K562 (cell line): ENCODE measurements around the gene GGTLC2. TPM values are rescaled to one million over a fixed set of nuclear protein-coding genes. Genes with fewer than 3 reads are reported as not detected.
"Not testable (repeated sequence)": the region's sequence is repeated elsewhere in the genome, so short reads cannot be mapped to it uniquely, and the experiment has no call there.

Experiments
- E2F3 ChIP-seq: fragments of 250-450 bp; sonication (Bioruptor Pico); IDR thresholded peaks from 2 replicates; pipeline ENCODE4 v1.4.0; 2020; ENCODE audit warnings: mild to moderate bottlenecking
- HIVEP1 ChIP-seq: fragments of 250-450 bp; sonication (Bioruptor Pico); IDR thresholded peaks from 2 replicates; pipeline ENCODE4 v1.4.0; 2020; ENCODE audit warnings: mild to moderate bottlenecking
- KLF6 ChIP-seq: fragments of 250-450 bp; sonication (Bioruptor Pico); IDR thresholded peaks from 2 replicates; pipeline ENCODE4 v1.4.0; 2020; ENCODE audit warnings: mild to moderate bottlenecking, moderate library complexity, borderline replicate concordance
- MYC ChIP-seq, 2 experiments: fragments of 250-450 bp in 1 of 2; sonication (Bioruptor Pico) in 1 of 2; IDR thresholded peaks; 2 replicates each; pipeline versions ENCODE4 v1.5.1 to v1.6.1; 2012 to 2021; ENCODE audit warnings: low read depth in 2 of 2, borderline replicate concordance in 1 of 2, improper control_type of control experiment in 1 of 2, low read length in 1 of 2, mild to moderate bottlenecking in 1 of 2, moderate library complexity in 1 of 2
- NRF1 ChIP-seq, 2 experiments: fragments of 450-650 bp; IDR thresholded peaks in 1 of 2; conservative IDR thresholded peaks in 1 of 2; 2 replicates each; pipeline ENCODE4 v1.6.1; 2014; ENCODE audit warnings: mild to moderate bottlenecking in 2 of 2
- RAD21 ChIP-seq, 2 experiments: fragments of 250-450 bp in 1 of 2; fragments of 450-650 bp in 1 of 2; sonication (Bioruptor Pico) in 1 of 2; formaldehyde crosslinking in 1 of 2; IDR thresholded peaks in 1 of 2; conservative IDR thresholded peaks in 1 of 2; 2 replicates each; pipeline versions ENCODE4 v1.4.0 to v1.8.0; 2020 to 2022; ENCODE audit warnings: mild to moderate bottlenecking in 2 of 2, moderate library complexity in 1 of 2
- RHOXF2B ChIP-seq: fragments of 250-450 bp; sonication (Bioruptor Pico); conservative IDR thresholded peaks from 2 replicates; pipeline ENCODE4 v1.5.1; 2021
- RREB1 ChIP-seq: fragments of 250-450 bp; sonication (Bioruptor Pico); IDR thresholded peaks from 2 replicates; pipeline ENCODE4 v1.4.0; 2020
- THAP12 ChIP-seq: fragments of 250-450 bp; sonication (Bioruptor Pico); IDR thresholded peaks from 2 replicates; pipeline ENCODE4 v1.9.0; 2021; ENCODE audit warnings: mild to moderate bottlenecking, inconsistent platforms
- ZNF133 ChIP-seq: fragments of 250-450 bp; sonication (Bioruptor Pico); IDR thresholded peaks from 2 replicates; pipeline ENCODE4 v1.4.0; 2020; ENCODE audit warnings: mild to moderate bottlenecking
- ZNF239 ChIP-seq: fragments of 250-450 bp; sonication (Bioruptor Pico); IDR thresholded peaks from 2 replicates; pipeline ENCODE4 v1.4.0; 2020; ENCODE audit warnings: mild to moderate bottlenecking
- ZNF41 ChIP-seq: fragments of 250-450 bp; sonication (Bioruptor Pico); conservative IDR thresholded peaks from 2 replicates; pipeline ENCODE4 v1.4.0; 2020; ENCODE audit warnings: mild to moderate bottlenecking
- ZNF445 ChIP-seq: fragments of 250-450 bp; sonication (Bioruptor Pico); IDR thresholded peaks from 2 replicates; pipeline ENCODE4 v1.4.0; 2020; ENCODE audit warnings: low read depth, mild to moderate bottlenecking, moderate library complexity
- ZNF76 ChIP-seq: fragments of 250-450 bp; sonication (Bioruptor Pico); IDR thresholded peaks from 2 replicates; pipeline ENCODE4 v1.4.0; 2020; ENCODE audit warnings: mild to moderate bottlenecking, moderate library complexity, borderline replicate concordance
- ZNF79 ChIP-seq: fragments of 250-450 bp; sonication (Bioruptor Pico); IDR thresholded peaks from 2 replicates; pipeline ENCODE4 v1.4.0; 2020; ENCODE audit warnings: low read depth, mild to moderate bottlenecking, moderate library complexity
- ZSCAN32 ChIP-seq: fragments of 450-650 bp; formaldehyde crosslinking; IDR thresholded peaks from 2 replicates; pipeline ENCODE4 v1.4.0; 2020; ENCODE audit warnings: mild to moderate bottlenecking, moderate library complexity
- polyA plus RNA-seq, 8 experiments: library from polyadenylated mRNA; depleted of rRNA in 4 of 8; stranded (reverse) in 5 of 8; unstranded in 3 of 8; fragments of >200 nt; fragmentation: Nextera tagmentation in 2 of 8; fragmentation: Illumina TruSeq in 1 of 8; extraction: Ambion mirVana in 2 of 8; extraction: Trizol in 1 of 8; gene quantifications; 2 replicates each; pipeline versions ENCODE4 v1.2.1 to v1.2.3, GENCODE V29; 2011 to 2014; ENCODE audit warnings: inconsistent platforms in 1 of 8, missing spikeins in 1 of 8
- total RNA-seq, 7 experiments: library from RNA; depleted of rRNA in 6 of 7; stranded (reverse); fragments of >200 nt in 6 of 7; fragmentation: Illumina TruSeq in 2 of 7; extraction: Trizol in 2 of 7; gene quantifications; 2 replicates each; pipeline versions ENCODE4 v1.2.1 to v1.2.3, GENCODE V29; 2011 to 2021; ENCODE audit warnings: low replicate concordance in 1 of 7
- TF ChIP-seq, protein P1 (sequence below): fragments of 450-650 bp; formaldehyde crosslinking; IDR thresholded peaks from 2 replicates; pipeline ENCODE4 v1.4.0; 2020; ENCODE audit warnings: mild to moderate bottlenecking, moderate library complexity

GGTLC2 gene
- total and polyA plus RNA-seq, 9 of the 15 experiments (the other 6 are each of a cell fraction or from before 2014, with no cell fraction given), result not detected

DNA sequence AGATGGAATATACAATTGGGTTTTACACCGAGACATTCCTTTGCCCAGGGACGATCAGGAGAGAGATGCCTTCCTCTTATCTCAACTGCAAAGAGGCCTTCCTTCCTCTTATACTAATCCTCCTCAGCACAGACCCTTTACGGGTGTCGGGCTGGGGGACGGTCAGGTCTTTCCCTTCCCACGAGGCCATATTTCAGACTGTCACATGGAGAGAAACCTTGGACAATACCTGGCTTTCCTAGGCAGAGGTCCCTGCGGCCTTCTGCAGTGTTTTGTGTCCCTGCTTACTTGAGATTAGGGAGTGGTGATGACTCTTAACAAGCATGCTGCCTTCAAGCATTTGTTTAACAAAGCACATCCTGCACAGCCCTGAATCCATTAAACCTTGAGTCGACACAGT lies 5.3 kb downstream of the GGTLC2 start (continued):
- TF ChIP-seq ZNF239 (CRISPR knock-in tag), result peak; percentile 71
- TF ChIP-seq THAP12, result 0 out of 2 replicates have a peak, but pooled peaks have one; percentile 27
- peak; percentile 87 for TF ChIP-seq ZNF76 (CRISPR knock-in tag)
- TF ChIP-seq RAD21 (CRISPR knock-in tag; conservative IDR thresholded peaks at IDR 0.05 in 1 of 2, IDR thresholded peaks at IDR 0.05 in 1 of 2), result 0 out of 4 replicates have a peak, but pooled peaks of 1 of the 2 experiments have one; percentile 17
- 0 out of 2 replicates have a peak, but pooled peaks have one; percentile 60 for TF ChIP-seq ZNF79 (CRISPR knock-in tag)
- 0 out of 2 replicates have a peak, but pooled peaks have one; percentile 18 for TF ChIP-seq ZSCAN32 (CRISPR knock-in tag)
- TF ChIP-seq ZNF41 (CRISPR knock-in tag), result peak; percentile 64; the same call in 1 of the 2 replicates
- peak; percentile 97 for TF ChIP-seq RREB1 (CRISPR knock-in tag)
- TF ChIP-seq HIVEP1, result peak; percentile 79
- 0 out of 2 replicates have a peak, but pooled peaks have one; percentile 76 for TF ChIP-seq ZNF133 (CRISPR knock-in tag)
- 0 out of 4 replicates have a peak, but pooled peaks of 1 of the 2 experiments have one; percentile 8 for TF ChIP-seq NRF1 (conservative IDR thresholded peaks at IDR 0.05 in 1 of 2, IDR thresholded peaks at IDR 0.05 in 1 of 2)
- TF ChIP-seq MYC (IDR thresholded peaks at IDR 0.05; ENCODE audit: low read depth, low read length), result not testable (repeated sequence)
- peak; percentile 92 for TF ChIP-seq MYC (CRISPR knock-in tag; IDR thresholded peaks at IDR 0.05; ENCODE audit: borderline replicate concordance, low read depth)
- TF ChIP-seq ZNF445 (CRISPR knock-in tag), result 0 out of 2 replicates have a peak, but pooled peaks have one; percentile 52
- TF ChIP-seq RHOXF2B, result peak; percentile 97
- TF ChIP-seq E2F3 (CRISPR knock-in tag), result peak; percentile 67; the same call in 1 of the 2 replicates
- TF ChIP-seq, protein P1, sequence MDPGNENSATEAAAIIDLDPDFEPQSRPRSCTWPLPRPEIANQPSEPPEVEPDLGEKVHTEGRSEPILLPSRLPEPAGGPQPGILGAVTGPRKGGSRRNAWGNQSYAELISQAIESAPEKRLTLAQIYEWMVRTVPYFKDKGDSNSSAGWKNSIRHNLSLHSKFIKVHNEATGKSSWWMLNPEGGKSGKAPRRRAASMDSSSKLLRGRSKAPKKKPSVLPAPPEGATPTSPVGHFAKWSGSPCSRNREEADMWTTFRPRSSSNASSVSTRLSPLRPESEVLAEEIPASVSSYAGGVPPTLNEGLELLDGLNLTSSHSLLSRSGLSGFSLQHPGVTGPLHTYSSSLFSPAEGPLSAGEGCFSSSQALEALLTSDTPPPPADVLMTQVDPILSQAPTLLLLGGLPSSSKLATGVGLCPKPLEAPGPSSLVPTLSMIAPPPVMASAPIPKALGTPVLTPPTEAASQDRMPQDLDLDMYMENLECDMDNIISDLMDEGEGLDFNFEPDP (CRISPR knock-in tag), result peak; percentile 87
- TF ChIP-seq KLF6 (CRISPR knock-in tag), result peak; percentile 82; the same call in 1 of the 2 replicates
